GM12864 (cell line): ENCODE results near the gene C22orf15.

Experiments used
- DNase-seq: peaks from one replicate; pipeline ENCODE4 v3.0.0-alpha.2; 2011; ENCODE audit warnings: low read depth
- H3K4me3 ChIP-seq: 2 replicates; pipeline ENCODE4 v1.5.1; 2011; ENCODE audit warnings: mild to moderate bottlenecking, low read depth, low read length, control low read depth
- TF ChIP-seq, protein P1 (sequence below): IDR thresholded peaks from 2 replicates; pipeline ENCODE4 v1.5.1; 2011; ENCODE audit warnings: low read depth, mild to moderate bottlenecking, moderate library complexity, low read length, control low read depth, inconsistent platforms; ENCODE audit errors: missing control alignments

The C22orf15 gene

DNA sequence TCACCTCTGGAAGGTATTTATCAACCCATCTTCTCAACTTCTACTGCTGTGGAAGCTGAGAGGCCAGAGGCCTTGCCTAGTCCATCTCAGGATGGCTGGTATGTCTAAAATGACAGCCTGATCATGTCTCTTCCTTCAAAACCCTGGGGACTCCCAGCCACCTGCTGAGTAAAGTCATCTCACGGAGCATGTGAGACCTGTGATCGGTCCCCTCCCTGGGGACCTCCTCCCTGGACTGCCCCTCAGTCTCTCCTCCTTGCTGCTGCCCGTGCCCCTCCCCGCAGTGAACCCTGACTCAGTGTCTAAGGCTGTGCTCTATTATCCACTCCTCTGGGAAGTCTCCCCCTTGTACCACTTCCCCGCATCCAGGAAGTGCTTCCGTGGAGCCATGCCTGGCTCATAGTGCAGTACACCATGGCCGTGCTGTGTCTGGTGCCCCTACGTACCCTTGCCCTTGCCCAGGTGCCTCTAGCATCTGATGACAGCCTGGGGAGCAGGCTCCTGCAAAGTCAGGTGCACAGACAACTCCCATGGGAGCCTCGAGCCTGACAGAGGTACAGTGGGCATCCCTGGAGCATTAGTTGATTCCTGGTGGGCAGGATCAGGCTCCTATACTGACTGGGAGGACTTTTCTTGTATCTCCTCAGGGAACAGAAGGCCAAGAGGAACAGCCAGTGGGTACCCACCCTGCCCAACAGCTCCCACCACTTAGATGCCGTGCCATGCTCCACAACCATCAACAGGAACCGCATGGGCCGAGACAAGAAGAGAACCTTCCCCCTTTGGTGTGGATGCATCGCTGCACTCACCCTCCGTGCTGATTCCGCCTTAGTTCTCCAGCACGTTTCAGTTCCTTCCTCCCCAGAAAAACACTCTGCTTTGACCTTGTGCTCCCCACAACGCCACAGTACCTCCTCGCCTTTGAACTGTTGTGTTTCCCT lies 37.8 kb downstream of the C22orf15 start:
- no peak overlapping the region for H3K4me3 ChIP-seq
- DNase-seq, result peak; percentile 73
- TF ChIP-seq, protein P1, sequence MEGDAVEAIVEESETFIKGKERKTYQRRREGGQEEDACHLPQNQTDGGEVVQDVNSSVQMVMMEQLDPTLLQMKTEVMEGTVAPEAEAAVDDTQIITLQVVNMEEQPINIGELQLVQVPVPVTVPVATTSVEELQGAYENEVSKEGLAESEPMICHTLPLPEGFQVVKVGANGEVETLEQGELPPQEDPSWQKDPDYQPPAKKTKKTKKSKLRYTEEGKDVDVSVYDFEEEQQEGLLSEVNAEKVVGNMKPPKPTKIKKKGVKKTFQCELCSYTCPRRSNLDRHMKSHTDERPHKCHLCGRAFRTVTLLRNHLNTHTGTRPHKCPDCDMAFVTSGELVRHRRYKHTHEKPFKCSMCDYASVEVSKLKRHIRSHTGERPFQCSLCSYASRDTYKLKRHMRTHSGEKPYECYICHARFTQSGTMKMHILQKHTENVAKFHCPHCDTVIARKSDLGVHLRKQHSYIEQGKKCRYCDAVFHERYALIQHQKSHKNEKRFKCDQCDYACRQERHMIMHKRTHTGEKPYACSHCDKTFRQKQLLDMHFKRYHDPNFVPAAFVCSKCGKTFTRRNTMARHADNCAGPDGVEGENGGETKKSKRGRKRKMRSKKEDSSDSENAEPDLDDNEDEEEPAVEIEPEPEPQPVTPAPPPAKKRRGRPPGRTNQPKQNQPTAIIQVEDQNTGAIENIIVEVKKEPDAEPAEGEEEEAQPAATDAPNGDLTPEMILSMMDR, result no peak

DNA sequence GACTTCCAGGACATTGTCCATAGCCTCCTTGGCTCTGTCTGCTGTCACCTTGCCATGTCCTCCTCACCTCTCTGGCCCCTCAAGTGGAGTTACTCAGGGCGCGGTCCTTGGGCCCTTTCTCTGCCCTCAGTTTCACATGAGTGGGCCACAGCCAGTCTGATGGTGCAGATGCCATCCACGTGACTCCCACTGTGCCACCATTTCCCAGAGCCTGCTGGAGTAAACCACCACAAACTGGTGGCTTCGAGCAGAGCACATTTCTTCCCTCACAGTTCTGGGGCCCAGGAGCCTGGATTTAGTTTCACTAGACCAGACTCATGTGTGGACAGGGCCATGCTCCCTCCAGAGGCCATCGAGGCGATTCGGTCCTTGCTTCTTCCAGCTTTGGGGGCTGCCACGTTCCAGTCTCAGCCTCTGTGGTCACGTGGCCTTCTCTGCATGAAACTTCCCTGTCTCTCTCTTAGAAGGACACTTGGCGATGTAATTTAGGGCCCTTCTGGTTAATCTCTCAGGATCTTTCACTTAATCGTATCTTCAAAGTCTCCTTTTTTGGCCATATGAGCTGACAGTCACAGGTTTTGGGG lies 38.5 kb downstream of the C22orf15 start:
- TF ChIP-seq, protein P1, result no peak
- no peak overlapping the region for H3K4me3 ChIP-seq

DNA sequence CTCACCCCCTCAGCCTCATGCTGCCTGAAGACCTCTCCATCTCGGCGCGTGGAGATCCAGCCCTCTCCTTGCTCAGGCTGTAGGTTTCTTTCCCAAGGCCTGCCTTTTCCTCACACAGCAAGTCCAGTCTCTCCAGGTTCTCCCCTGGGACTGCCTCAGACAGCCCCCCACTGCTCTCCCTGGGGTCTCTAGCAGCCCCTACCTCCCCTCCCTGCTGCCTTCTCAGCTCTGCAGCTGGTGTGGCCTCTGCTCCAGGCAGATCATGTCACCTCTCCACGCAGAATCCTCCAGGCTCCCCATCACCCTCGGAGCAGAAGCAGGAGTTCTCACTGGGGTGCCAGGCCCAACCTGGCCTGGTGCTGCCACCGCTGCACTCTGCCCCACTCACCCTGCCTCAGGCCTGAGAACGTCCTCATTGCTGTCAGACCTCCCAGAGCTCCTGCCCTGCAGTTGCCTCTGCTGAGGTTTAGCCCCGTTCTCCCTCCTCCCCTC lies 39.1 kb downstream of the C22orf15 start:
- no peak overlapping the region for H3K4me3 ChIP-seq
- TF ChIP-seq, protein P1, result no peak
- DNase-seq, result no peak

More for the DNA sequence above, 38.5 kb downstream of the C22orf15 start:
- DNase-seq, result no peak

DNA sequence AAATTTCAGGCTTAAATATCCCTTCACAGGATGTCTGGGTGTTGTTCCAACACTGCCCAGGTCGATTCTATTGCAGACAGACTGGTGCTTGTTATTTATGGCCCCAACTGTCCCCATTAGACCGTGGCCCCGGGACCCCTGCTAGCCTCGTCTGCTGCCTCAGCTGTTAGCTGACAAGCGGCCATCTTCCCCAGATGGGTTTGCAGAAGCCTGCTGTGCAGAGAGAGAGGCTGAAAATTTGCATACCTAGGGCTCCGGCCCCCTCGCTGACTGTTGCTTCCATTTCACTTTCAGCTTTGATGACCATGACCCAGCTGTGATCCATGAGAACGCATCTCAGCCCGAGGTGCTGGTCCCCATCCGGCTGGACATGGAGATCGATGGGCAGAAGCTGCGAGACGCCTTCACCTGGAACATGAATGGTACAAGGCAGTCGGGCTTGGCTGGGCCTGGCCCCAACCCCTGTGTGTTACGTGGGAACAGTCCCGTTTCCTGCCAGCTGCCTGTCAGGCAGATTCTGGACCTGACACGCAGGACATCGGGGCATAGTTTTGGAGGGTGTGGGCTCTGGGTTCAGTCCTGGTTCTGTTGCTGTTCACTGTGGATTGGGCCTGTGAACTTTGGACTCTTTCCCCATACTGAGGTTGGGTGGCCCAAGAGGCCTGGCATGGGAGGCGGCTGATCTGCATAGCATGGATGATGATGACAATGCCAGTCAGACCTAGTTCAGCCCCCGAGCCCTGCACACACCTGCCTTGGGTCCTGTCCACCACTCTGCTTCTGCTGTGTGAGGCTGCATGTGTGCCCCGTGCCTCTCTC lies 40.4 kb downstream of the C22orf15 start:
- peak; percentile 29 for DNase-seq

DNA sequence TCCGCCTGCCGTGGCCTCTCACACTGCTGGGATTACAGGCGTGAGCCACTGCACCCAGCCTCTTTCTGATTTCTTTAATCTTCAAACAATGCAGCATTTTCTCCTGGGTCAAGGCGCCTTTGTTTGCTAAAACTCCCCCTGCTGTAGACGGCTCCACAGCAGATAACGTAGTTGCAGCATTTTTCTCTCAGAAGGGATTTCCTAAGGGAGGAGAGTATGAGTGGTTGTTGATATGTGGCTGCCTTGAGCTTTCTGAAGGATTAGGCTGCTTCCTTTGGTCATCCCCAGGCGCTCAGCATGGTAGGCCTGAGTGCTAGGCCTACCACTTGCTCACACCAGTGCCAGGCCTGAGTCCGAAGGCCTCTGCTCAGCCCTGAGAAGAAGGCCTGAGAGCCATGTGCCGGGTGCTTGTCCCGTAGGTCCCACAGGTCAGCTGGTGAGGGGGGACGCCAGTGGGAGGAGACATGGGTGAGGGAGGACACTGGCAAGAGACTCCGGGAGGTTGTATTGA lies 42.0 kb downstream of the C22orf15 start:
- TF ChIP-seq, protein P1, result no peak
- peak overlapping the region; percentile 32 for H3K4me3 ChIP-seq
- no peak for DNase-seq

More for the DNA sequence above, 40.4 kb downstream of the C22orf15 start:
- TF ChIP-seq, protein P1, result no peak
- peak overlapping the region; percentile 52 for H3K4me3 ChIP-seq

DNA sequence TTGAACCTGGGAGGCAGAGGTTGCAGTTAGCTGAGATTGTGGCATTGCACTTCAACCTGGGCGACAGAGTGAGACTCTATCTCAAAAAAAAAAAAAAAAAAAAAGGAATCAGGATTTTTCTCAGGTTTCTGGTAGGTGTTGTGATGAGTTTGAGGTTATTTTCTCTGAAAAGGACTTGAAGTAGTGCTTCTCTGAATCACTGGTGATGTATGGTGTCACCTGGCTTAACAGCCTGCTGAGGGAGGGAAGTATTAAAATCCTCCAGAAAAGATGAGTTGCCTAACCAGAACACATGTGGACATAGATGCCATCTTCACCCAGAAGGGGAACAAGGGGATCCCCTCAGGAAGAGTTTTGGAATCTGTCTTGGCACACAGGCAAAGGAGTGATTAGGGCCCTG lies 44.0 kb downstream of the C22orf15 start:
- TF ChIP-seq, protein P1, result no peak
- H3K4me3 ChIP-seq, result no peak overlapping the region
- DNase-seq, result no peak
